ENCODE results near the gene TRPV4. TPM values are rescaled to one million over a fixed set of nuclear protein-coding genes. Genes with fewer than 3 reads are reported as not detected.

Gene TRPV4
- total RNA-seq, 1 experiment from 2014 or later: 2.9 TPM

GRCh38 chr12:109757671-109758265 is 75.4 kb downstream of the TRPV4 start (continued):
- TF ChIP-seq, protein P1, sequence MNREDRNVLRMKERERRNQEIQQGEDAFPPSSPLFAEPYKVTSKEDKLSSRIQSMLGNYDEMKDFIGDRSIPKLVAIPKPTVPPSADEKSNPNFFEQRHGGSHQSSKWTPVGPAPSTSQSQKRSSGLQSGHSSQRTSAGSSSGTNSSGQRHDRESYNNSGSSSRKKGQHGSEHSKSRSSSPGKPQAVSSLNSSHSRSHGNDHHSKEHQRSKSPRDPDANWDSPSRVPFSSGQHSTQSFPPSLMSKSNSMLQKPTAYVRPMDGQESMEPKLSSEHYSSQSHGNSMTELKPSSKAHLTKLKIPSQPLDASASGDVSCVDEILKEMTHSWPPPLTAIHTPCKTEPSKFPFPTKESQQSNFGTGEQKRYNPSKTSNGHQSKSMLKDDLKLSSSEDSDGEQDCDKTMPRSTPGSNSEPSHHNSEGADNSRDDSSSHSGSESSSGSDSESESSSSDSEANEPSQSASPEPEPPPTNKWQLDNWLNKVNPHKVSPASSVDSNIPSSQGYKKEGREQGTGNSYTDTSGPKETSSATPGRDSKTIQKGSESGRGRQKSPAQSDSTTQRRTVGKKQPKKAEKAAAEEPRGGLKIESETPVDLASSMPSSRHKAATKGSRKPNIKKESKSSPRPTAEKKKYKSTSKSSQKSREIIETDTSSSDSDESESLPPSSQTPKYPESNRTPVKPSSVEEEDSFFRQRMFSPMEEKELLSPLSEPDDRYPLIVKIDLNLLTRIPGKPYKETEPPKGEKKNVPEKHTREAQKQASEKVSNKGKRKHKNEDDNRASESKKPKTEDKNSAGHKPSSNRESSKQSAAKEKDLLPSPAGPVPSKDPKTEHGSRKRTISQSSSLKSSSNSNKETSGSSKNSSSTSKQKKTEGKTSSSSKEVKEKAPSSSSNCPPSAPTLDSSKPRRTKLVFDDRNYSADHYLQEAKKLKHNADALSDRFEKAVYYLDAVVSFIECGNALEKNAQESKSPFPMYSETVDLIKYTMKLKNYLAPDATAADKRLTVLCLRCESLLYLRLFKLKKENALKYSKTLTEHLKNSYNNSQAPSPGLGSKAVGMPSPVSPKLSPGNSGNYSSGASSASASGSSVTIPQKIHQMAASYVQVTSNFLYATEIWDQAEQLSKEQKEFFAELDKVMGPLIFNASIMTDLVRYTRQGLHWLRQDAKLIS (CRISPR knock-in tag; IDR thresholded peaks at IDR 0.05; ENCODE audit: borderline replicate concordance): no peak
- TF ChIP-seq FOXP4 (CRISPR knock-in tag; IDR thresholded peaks at IDR 0.05): no peak
- no peak for TF ChIP-seq PREB (CRISPR knock-in tag; IDR thresholded peaks at IDR 0.05; ENCODE audit: borderline replicate concordance)
- no peak for TF ChIP-seq RELA (CRISPR knock-in tag; IDR thresholded peaks at IDR 0.05; ENCODE audit: borderline replicate concordance)
- TF ChIP-seq, protein P2, sequence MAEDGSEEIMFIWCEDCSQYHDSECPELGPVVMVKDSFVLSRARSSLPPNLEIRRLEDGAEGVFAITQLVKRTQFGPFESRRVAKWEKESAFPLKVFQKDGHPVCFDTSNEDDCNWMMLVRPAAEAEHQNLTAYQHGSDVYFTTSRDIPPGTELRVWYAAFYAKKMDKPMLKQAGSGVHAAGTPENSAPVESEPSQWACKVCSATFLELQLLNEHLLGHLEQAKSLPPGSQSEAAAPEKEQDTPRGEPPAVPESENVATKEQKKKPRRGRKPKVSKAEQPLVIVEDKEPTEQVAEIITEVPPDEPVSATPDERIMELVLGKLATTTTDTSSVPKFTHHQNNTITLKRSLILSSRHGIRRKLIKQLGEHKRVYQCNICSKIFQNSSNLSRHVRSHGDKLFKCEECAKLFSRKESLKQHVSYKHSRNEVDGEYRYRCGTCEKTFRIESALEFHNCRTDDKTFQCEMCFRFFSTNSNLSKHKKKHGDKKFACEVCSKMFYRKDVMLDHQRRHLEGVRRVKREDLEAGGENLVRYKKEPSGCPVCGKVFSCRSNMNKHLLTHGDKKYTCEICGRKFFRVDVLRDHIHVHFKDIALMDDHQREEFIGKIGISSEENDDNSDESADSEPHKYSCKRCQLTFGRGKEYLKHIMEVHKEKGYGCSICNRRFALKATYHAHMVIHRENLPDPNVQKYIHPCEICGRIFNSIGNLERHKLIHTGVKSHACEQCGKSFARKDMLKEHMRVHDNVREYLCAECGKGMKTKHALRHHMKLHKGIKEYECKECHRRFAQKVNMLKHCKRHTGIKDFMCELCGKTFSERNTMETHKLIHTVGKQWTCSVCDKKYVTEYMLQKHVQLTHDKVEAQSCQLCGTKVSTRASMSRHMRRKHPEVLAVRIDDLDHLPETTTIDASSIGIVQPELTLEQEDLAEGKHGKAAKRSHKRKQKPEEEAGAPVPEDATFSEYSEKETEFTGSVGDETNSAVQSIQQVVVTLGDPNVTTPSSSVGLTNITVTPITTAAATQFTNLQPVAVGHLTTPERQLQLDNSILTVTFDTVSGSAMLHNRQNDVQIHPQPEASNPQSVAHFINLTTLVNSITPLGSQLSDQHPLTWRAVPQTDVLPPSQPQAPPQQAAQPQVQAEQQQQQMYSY (CRISPR knock-in tag; IDR thresholded peaks at IDR 0.05): no peak
- TF ChIP-seq OVOL2 (CRISPR knock-in tag; IDR thresholded peaks at IDR 0.05; ENCODE audit: borderline replicate concordance): no peak
- no peak for TF ChIP-seq MLX (CRISPR knock-in tag; IDR thresholded peaks at IDR 0.05)

DNA sequence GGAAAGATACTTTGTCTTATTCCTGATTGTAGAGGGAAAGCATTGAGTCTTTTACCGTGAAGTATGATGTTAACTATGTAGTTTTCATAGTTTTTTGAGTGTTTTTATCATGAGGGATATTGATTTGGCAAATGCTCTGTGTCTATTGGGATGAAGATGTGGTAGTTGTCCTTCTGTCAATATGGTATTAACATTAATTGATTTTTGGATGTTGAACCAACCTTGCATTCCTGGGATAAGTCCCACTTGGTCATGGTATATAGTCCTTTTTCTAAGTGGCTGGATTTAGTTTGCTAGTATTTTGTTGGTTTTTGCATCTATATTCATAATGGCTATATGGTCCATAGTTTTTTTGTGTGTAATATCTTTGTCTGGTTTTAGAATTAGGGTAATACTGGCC is 76.7 kb downstream of the TRPV4 start:
- CTCF ChIA-PET: interaction anchor here (1.1 kb wide), 1 partner anchor 16 kb away, joined by 6 read pairs; no protein-coding TSS in a partner anchor
- ATAC-seq (no peak), DNase-seq (ENCODE audit: low spot score) (no peak)
- Mint-ChIP-seq H3K4me3 (no peak overlapping the region), H3K27me3 (ENCODE audit: low read depth) (no peaks in the 10 kb centered on the region), H3K27ac (no peak overlapping the region), H3K9me3 (peaks cover 17% of the 10 kb centered on the region), H3K4me1 (peaks cover 16% of the 10 kb centered on the region), H3K36me3 (peaks cover 9% of the 10 kb centered on the region; the same call in 1 of the 2 replicates)
- POLR2A ChIA-PET: no interaction called here
- no peak for TF ChIP-seq USF1 (CRISPR knock-in tag; IDR thresholded peaks at IDR 0.05)

DNA sequence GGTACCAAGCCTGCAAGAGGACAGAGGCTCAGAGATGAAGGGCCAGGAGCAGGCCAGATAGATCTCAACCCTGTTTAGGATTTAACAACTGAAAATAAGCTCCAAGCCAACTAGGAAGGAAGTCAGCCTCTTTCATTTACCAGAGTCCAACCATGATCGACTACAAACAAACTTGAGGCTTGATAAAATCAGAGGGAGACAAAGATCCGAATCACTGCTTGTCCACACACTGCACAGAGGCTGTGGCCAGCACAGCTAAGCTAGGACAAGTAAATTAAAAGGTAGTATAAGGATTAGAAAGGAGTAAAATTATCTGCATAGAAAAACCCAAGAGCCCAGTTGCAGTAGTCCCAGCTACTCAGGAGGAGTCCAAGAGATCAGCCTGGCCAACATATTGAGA is 79.2 kb downstream of the TRPV4 start:
- DNase-seq (ENCODE audit: low spot score) (no peak), ATAC-seq (no peak)
- Mint-ChIP-seq H3K4me3 (no peak overlapping the region), H3K36me3 (peaks cover 9% of the 10 kb centered on the region; the same call in 1 of the 2 replicates), H3K9me3 (peaks cover 22% of the 10 kb centered on the region), H3K27me3 (ENCODE audit: low read depth) (no peaks in the 10 kb centered on the region), H3K4me1 (peaks cover 11% of the 10 kb centered on the region), H3K27ac (no peak overlapping the region)
- ChIA-PET CTCF (interaction anchor here (0.8 to 3.2 kb wide), 10 partner anchors 8 to 326 kb away, joined by 3 to 15 read pairs (median 4); no protein-coding TSS in a partner anchor), POLR2A (interaction anchor here (0.7 kb wide), 1 partner anchor 10 kb away, joined by 5 read pairs; no protein-coding TSS in a partner anchor)
- TF ChIP-seq NR1H2 (CRISPR knock-in tag; IDR thresholded peaks at IDR 0.05): no peak
- TF ChIP-seq, protein P1 (CRISPR knock-in tag; IDR thresholded peaks at IDR 0.05; ENCODE audit: borderline replicate concordance): no peak
- no peak for TF ChIP-seq ZNF219 (CRISPR knock-in tag; IDR thresholded peaks at IDR 0.05; ENCODE audit: borderline replicate concordance)
